GM12878 (cell line): ENCODE data around the gene CYREN. TPM values are rescaled to one million over a fixed set of nuclear protein-coding genes. Genes with fewer than 3 reads are reported as not detected.
A peak's percentile ranks its signal among the peaks of the same experiment; 100 is the strongest.

Experiments used
- BMI1 ChIP-seq: fragments of 450-650 bp; IDR thresholded peaks from 2 replicates; pipeline ENCODE4 v1.6.1; 2016; ENCODE audit warnings: mild to moderate bottlenecking, moderate library complexity, borderline replicate concordance
- BRCA1 ChIP-seq: IDR thresholded peaks from 2 replicates; pipeline ENCODE4 v1.6.1; 2011; ENCODE audit warnings: low read depth, low read length, improper control_type of control experiment
- CEBPB ChIP-seq, 2 experiments: fragments of 150-350 bp in 1 of 2; IDR thresholded peaks; 2 replicates each; pipeline ENCODE4 v1.6.1; 2012 to 2014; ENCODE audit warnings: low read depth in 2 of 2, low read length in 2 of 2, borderline replicate concordance in 1 of 2, inconsistent platforms in 1 of 2
- ESRRA ChIP-seq: IDR thresholded peaks from 2 replicates; pipeline ENCODE4 v1.6.1; 2012; ENCODE audit warnings: mild to moderate bottlenecking, low read length, improper control_type of control experiment
- ETV6 ChIP-seq, 2 experiments: fragments of 450-650 bp in 1 of 2; IDR thresholded peaks in 1 of 2; conservative IDR thresholded peaks in 1 of 2; 2 replicates each; pipeline ENCODE4 v1.6.1; 2014; ENCODE audit warnings: antibody characterized with exemption in 1 of 2, borderline replicate concordance in 1 of 2, low read depth in 1 of 2, mild to moderate bottlenecking in 1 of 2, moderate library complexity in 1 of 2
- IKZF1 ChIP-seq: fragments of 450-650 bp; conservative IDR thresholded peaks from 2 replicates; pipeline ENCODE4 v1.6.1; 2017; ENCODE audit warnings: antibody characterized with exemption, mild to moderate bottlenecking
- MLLT1 ChIP-seq: fragments of 450-650 bp; IDR thresholded peaks from 2 replicates; pipeline ENCODE4 v1.6.1; 2016; ENCODE audit warnings: mild to moderate bottlenecking
- NFXL1 ChIP-seq: fragments of 450-650 bp; IDR thresholded peaks from 2 replicates; pipeline ENCODE4 v1.6.1; 2017; ENCODE audit warnings: antibody characterized with exemption, mild to moderate bottlenecking, borderline replicate concordance
- NFYA ChIP-seq: IDR thresholded peaks from 2 replicates; pipeline ENCODE4 v1.6.1; 2011; ENCODE audit warnings: low read depth, mild to moderate bottlenecking, low read length, improper control_type of control experiment, borderline replicate concordance
- PAX8 ChIP-seq: fragments of 450-650 bp; IDR thresholded peaks from 2 replicates; pipeline ENCODE4 v1.6.1; 2017; ENCODE audit warnings: mild to moderate bottlenecking, moderate library complexity
- PBX3 ChIP-seq: IDR thresholded peaks from 2 replicates; pipeline ENCODE4 v1.6.1; 2011; ENCODE audit warnings: mild to moderate bottlenecking, low read depth, low read length, moderate library complexity; ENCODE audit not compliant: insufficient replicate concordance
- POLR2AphosphoS2 ChIP-seq: IDR thresholded peaks from 2 replicates; pipeline ENCODE4 v1.6.1; 2011; ENCODE audit warnings: low read depth, mild to moderate bottlenecking, low read length, improper control_type of control experiment, moderate library complexity
- ZBTB33 ChIP-seq: fragments of 450-650 bp; IDR thresholded peaks from 2 replicates; pipeline ENCODE4 v1.6.1; 2017; ENCODE audit warnings: mild to moderate bottlenecking
- polyA plus RNA-seq, 11 experiments: library from polyadenylated mRNA; depleted of rRNA in 4 of 11; unstranded in 6 of 11; stranded (reverse) in 5 of 11; fragments of >200 nt; fragmentation: Nextera tagmentation in 4 of 11; fragmentation: Illumina TruSeq in 1 of 11; extraction: Ambion mirVana in 4 of 11; extraction: Trizol in 1 of 11; gene quantifications; 1 replicate in 1 of 11; 2 replicates in 10 of 11; pipeline versions ENCODE4 v1.2.1 to v1.2.3, GENCODE V29; 2011 to 2016; ENCODE audit warnings: inconsistent platforms in 2 of 11, missing spikeins in 2 of 11, low read depth in 1 of 11
- total RNA-seq, 4 experiments: library from RNA; depleted of rRNA in 3 of 4; stranded (reverse); fragments of >200 nt in 3 of 4; fragmentation: Illumina TruSeq in 1 of 4; extraction: Trizol in 1 of 4; gene quantifications; 2 replicates each; pipeline versions ENCODE4 v1.2.1 to v1.2.3, GENCODE V29; 2013 to 2021
- TF ChIP-seq, protein P1 (sequence below): IDR thresholded peaks from 2 replicates; pipeline ENCODE4 v1.6.1; 2011; ENCODE audit warnings: borderline replicate concordance, low read depth, mild to moderate bottlenecking, moderate library complexity, mixed read lengths, low read length; ENCODE audit not compliant: insufficient read depth; ENCODE audit errors: extremely low read length
- TF ChIP-seq, protein P2 (sequence below): IDR thresholded peaks from 2 replicates; pipeline ENCODE4 v1.6.1; 2011; ENCODE audit warnings: borderline replicate concordance, low read depth, mild to moderate bottlenecking, moderate library complexity, low read length; ENCODE audit not compliant: insufficient read depth, poor library complexity, severe bottlenecking
- TF ChIP-seq, protein P3 (sequence below), 3 experiments: IDR thresholded peaks in 2 of 3; conservative IDR thresholded peaks in 1 of 3; 2 replicates each; pipeline ENCODE4 v1.5.1; 2011; ENCODE audit warnings: low read depth in 3 of 3, low read length in 3 of 3, mild to moderate bottlenecking in 3 of 3, control low read depth in 2 of 3, moderate library complexity in 2 of 3, inconsistent platforms in 1 of 3, mixed read lengths in 1 of 3; ENCODE audit not compliant: control insufficient read depth in 2 of 3, insufficient read depth in 1 of 3; ENCODE audit errors: extremely low read depth in 1 of 3

Gene CYREN
- total and polyA plus RNA-seq, 10 of the 15 experiments (the other 5 are each of a cell fraction or from before 2014, with no cell fraction given) = 8.7 to 64.3 (median 55.7) TPM

DNA sequence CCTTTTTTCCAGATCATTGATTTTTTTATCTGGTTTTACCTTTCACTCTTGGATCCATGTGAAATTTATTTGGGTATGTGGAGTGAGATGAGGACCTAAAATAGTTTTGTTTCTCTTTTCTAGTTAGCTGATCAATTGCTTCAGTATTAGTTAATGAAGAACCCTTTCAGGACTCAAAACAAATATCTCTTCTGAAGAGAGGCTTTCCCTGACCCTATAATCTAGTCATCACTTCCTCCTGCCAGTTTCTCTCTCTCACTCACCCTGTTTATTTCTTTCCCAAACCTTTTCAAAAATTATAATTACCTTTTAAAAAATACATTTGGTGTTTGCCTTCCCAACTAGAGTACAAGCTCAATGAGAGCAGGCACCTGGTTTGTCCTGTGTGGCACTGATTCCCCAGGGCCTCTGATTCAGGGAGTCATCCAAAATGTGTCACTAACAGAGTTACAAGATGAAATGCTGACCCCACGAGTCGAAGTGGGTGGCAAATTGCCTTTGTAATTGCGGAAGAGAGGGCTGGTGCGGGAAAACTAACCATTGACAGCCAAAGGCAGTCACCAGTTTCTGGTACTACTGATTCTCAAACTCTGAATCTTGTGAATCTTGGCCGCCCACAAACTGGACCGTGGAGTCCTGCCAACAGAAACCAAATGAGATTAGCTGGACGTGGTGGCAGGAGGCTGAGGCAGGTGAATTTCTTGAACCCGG lies 20.3 kb downstream of the CYREN start (continued):
- TF ChIP-seq MLLT1 (peak; percentile 95), IKZF1 (peak; percentile 45; the same call in 1 of the 2 replicates), BMI1 (no peak), ESRRA (no peak), BRCA1 (no peak), PBX3 (no peak), ETV6 (conservative IDR thresholded peaks at IDR 0.05 in 1 of 2, IDR thresholded peaks at IDR 0.05 in 1 of 2; ENCODE audit: borderline replicate concordance in 1 of 2, low read depth in 1 of 2) (no peak), PAX8 (no peak), NFXL1 (no peak), CEBPB (IDR thresholded peaks at IDR 0.05; ENCODE audit: borderline replicate concordance in 1 of 2, low read depth in 2 of 2, low read length in 2 of 2) (no peak), ZBTB33 (no peak), NFYA (no peak), POLR2AphosphoS2 (no peak)
- TF ChIP-seq, protein P1, sequence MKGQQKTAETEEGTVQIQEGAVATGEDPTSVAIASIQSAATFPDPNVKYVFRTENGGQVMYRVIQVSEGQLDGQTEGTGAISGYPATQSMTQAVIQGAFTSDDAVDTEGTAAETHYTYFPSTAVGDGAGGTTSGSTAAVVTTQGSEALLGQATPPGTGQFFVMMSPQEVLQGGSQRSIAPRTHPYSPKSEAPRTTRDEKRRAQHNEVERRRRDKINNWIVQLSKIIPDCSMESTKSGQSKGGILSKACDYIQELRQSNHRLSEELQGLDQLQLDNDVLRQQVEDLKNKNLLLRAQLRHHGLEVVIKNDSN = no peak
- TF ChIP-seq, protein P2, sequence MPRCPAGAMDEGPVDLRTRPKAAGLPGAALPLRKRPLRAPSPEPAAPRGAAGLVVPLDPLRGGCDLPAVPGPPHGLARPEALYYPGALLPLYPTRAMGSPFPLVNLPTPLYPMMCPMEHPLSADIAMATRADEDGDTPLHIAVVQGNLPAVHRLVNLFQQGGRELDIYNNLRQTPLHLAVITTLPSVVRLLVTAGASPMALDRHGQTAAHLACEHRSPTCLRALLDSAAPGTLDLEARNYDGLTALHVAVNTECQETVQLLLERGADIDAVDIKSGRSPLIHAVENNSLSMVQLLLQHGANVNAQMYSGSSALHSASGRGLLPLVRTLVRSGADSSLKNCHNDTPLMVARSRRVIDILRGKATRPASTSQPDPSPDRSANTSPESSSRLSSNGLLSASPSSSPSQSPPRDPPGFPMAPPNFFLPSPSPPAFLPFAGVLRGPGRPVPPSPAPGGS = no peak
- TF ChIP-seq, protein P3, sequence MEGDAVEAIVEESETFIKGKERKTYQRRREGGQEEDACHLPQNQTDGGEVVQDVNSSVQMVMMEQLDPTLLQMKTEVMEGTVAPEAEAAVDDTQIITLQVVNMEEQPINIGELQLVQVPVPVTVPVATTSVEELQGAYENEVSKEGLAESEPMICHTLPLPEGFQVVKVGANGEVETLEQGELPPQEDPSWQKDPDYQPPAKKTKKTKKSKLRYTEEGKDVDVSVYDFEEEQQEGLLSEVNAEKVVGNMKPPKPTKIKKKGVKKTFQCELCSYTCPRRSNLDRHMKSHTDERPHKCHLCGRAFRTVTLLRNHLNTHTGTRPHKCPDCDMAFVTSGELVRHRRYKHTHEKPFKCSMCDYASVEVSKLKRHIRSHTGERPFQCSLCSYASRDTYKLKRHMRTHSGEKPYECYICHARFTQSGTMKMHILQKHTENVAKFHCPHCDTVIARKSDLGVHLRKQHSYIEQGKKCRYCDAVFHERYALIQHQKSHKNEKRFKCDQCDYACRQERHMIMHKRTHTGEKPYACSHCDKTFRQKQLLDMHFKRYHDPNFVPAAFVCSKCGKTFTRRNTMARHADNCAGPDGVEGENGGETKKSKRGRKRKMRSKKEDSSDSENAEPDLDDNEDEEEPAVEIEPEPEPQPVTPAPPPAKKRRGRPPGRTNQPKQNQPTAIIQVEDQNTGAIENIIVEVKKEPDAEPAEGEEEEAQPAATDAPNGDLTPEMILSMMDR (IDR thresholded peaks at IDR 0.05 in 2 of 3, conservative IDR thresholded peaks at IDR 0.05 in 1 of 3; ENCODE audit: control insufficient read depth in 2 of 3, extremely low read depth in 1 of 3, insufficient read depth in 1 of 3, low read depth in 3 of 3, low read length in 3 of 3) = no peak
